GM12865 (cell line): ENCODE results near the gene HNRNPL.

Experiments used
- DNase-seq: peaks from one replicate; pipeline ENCODE4 v3.0.0; 2010; ENCODE audit warnings: low read depth
- H3K4me3 ChIP-seq: 2 replicates; pipeline ENCODE4 v1.5.1; 2011; ENCODE audit warnings: mild to moderate bottlenecking, low read depth, low read length, control low read depth
- CTCF ChIP-seq: IDR thresholded peaks from 2 replicates; pipeline ENCODE4 v1.5.1; 2011; ENCODE audit warnings: low read length, control low read depth, low read depth, inconsistent platforms; ENCODE audit not compliant: insufficient read depth; ENCODE audit errors: missing control alignments

HNRNPL gene

GRCh38 chr19:38853214-38853613 lies 3.4 kb upstream of the HNRNPL start:
- H3K4me3 ChIP-seq = peak overlapping the region; percentile 84
- DNase-seq = no peak
- no peak for TF ChIP-seq CTCF

- H3K4me3 ChIP-seq = peak overlapping the region; percentile 84
- peak; percentile 81 for DNase-seq
- no peak for TF ChIP-seq CTCF
Observed at GRCh38 chr19:38852231-38853044, 2.7 kb upstream of the HNRNPL start.

GRCh38 chr19:38851622-38852230 lies 1.9 kb upstream of the HNRNPL start:
- DNase-seq = peak; percentile 97
- H3K4me3 ChIP-seq = peak overlapping the region; percentile 88
- no peak for TF ChIP-seq CTCF

- no peak for TF ChIP-seq CTCF
- H3K4me3 ChIP-seq = peak overlapping the region; percentile 88
- DNase-seq = peak; percentile 36
Observed at GRCh38 chr19:38850976-38851621, 1.3 kb upstream of the HNRNPL start.

GRCh38 chr19:38850436-38850975 lies 720 bp upstream of the HNRNPL start:
- peak overlapping the region; percentile 88 for H3K4me3 ChIP-seq
- TF ChIP-seq CTCF = no peak
- DNase-seq = no peak

GRCh38 chr19:38849147-38849859 lies 483 bp downstream of the HNRNPL start:
- peak; percentile 98 for DNase-seq
- H3K4me3 ChIP-seq = peak overlapping the region; percentile 95
- no peak for TF ChIP-seq CTCF
